Heart left ventricle (tissue), 13 donors: ENCODE data around the gene DPM2.

Experiments
- POLR2A ChIP-seq, 2 donors: fragments of 450-650 bp; IDR thresholded peaks; one replicate each; pipeline ENCODE4 v1.6.1; 2017; ENCODE audit warnings: antibody characterized with exemption in 2 of 2, mild to moderate bottlenecking in 2 of 2, moderate library complexity in 2 of 2
- TF ChIP-seq, protein P1 (sequence below), 12 donors: fragments of 200-600 bp; sonication (generic) in 4 of 12; IDR thresholded peaks; one replicate each; pipeline versions ENCODE4 v1.5.0 to v1.8.0; 2018 to 2022; ENCODE audit warnings: antibody characterized with exemption in 12 of 12, mild to moderate bottlenecking in 5 of 12
- donor health status: ischemic (EF 13 %, LVEDD 7.1; RV severe dilation, severe dysfunction).
- donor health status: DM: no; HTN: yes; CAD: no.
- donor health status: DM: no; HTN: no; CAD: no.
- donor health status: ischemic (EF 25% LVEDD 6.9; RV normal size, moderate dysfunction).
- donor health status: ischemic (EF 25% LVEDD 5.7; RV mildly dilated, moderate dysfunction).
- donor health status: ischemic (EF 35%, LVEDD 5.7; RV mildly dilated, moderate dysfunction).
- donor health status: nonischemic (EF 11% LVEDD 7.7; RV severe dilation, severe dysfunction).
- donor health status: DM: yes; HTN: yes; CAD: no.
- donor health status: PGD.
- donor health status: ischemic (EF 29% LVEDD 5.4; RV normal size, mild dysfunction).
- donor health status: nonischemic (EF 23%, LVEDD 6.1; RV moderate dilation, normal function).

DNA sequence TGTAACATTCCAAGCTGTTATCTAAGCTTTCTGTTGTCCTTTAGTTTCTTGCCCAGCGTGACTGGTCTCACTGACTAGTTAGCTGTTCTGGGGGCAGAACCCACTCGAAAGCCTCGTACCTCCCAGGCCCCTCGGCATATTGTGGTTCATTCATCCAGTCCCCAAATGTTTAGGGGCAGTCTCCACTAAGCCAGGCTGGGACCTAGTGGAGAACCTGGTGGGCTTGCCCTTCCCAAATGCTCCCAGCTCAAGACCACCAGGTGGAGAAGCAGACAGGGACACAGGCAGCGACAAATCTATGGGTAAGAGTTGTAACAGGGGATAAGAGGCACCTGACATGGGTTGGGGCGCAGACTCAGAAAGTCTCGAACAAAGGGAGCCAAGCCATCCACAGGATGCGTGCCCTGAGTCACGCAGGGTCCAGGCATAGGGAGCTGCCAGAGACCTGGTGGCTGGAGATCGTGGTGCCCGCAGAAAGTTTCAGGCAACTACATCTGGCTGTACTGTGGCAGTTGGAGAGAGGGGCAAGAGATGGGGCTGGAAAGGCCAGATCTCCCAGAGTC lies 44.0 kb upstream of the DPM2 start:
- TF ChIP-seq, protein P1, sequence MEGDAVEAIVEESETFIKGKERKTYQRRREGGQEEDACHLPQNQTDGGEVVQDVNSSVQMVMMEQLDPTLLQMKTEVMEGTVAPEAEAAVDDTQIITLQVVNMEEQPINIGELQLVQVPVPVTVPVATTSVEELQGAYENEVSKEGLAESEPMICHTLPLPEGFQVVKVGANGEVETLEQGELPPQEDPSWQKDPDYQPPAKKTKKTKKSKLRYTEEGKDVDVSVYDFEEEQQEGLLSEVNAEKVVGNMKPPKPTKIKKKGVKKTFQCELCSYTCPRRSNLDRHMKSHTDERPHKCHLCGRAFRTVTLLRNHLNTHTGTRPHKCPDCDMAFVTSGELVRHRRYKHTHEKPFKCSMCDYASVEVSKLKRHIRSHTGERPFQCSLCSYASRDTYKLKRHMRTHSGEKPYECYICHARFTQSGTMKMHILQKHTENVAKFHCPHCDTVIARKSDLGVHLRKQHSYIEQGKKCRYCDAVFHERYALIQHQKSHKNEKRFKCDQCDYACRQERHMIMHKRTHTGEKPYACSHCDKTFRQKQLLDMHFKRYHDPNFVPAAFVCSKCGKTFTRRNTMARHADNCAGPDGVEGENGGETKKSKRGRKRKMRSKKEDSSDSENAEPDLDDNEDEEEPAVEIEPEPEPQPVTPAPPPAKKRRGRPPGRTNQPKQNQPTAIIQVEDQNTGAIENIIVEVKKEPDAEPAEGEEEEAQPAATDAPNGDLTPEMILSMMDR (IDR thresholded peaks at IDR 0.05): no peak
- TF ChIP-seq POLR2A (IDR thresholded peaks at IDR 0.05): no peak
